GM12873 (cell line): ENCODE results near the gene GLIPR1.

Source experiments
- TF ChIP-seq, protein P1 (sequence below): IDR thresholded peaks from 2 replicates; pipeline ENCODE4 v1.5.1; 2012; ENCODE audit warnings: low read depth, mild to moderate bottlenecking, moderate library complexity, low read length, control low read depth; ENCODE audit not compliant: insufficient read depth; ENCODE audit errors: missing control alignments

The GLIPR1 gene

GRCh38 chr12:75549989-75550388 lies 69.4 kb downstream of the GLIPR1 start:
- TF ChIP-seq, protein P1, sequence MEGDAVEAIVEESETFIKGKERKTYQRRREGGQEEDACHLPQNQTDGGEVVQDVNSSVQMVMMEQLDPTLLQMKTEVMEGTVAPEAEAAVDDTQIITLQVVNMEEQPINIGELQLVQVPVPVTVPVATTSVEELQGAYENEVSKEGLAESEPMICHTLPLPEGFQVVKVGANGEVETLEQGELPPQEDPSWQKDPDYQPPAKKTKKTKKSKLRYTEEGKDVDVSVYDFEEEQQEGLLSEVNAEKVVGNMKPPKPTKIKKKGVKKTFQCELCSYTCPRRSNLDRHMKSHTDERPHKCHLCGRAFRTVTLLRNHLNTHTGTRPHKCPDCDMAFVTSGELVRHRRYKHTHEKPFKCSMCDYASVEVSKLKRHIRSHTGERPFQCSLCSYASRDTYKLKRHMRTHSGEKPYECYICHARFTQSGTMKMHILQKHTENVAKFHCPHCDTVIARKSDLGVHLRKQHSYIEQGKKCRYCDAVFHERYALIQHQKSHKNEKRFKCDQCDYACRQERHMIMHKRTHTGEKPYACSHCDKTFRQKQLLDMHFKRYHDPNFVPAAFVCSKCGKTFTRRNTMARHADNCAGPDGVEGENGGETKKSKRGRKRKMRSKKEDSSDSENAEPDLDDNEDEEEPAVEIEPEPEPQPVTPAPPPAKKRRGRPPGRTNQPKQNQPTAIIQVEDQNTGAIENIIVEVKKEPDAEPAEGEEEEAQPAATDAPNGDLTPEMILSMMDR: no peak

DNA sequence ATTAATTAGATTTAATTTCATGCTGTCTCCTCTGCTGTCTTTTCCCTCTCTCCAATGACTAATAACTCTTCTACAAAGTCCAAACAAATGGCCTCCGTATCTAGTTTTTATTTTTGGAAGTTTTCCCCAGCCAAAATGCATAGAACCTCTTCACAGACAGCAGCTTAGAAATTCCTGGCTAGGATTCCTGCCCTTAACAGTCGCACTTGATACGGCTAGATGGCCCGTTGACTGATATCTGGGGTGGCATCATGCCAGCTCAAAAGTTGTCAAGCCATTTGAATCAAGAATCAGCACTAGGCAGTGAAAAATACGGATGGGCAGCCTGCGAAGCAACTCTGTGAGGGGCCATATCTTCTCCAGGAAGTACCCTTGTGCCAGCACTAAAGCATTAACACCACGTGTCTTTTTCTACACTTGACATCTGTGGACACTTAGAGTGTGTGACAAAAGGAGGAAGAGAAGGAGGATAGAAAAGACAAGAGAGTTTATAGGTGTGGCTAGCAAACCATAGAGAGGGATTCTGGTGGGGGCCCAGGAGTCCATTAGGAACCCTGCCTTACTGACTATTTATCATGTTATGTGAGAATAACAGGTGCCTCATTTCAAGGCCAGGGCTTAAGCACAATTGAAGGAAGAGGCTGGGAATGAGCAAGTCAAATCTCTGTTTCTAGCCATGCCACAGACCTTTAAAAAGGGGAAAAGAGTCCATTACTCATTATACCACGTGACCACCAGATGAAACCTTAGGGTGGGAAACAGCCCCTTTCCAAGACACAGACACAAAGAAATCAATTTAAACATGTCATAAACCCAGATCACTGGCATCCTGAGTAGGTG lies 70.1 kb downstream of the GLIPR1 start:
- TF ChIP-seq, protein P1: no peak

GRCh38 chr12:75551477-75551876 lies 70.9 kb downstream of the GLIPR1 start:
- TF ChIP-seq, protein P1: no peak

DNA sequence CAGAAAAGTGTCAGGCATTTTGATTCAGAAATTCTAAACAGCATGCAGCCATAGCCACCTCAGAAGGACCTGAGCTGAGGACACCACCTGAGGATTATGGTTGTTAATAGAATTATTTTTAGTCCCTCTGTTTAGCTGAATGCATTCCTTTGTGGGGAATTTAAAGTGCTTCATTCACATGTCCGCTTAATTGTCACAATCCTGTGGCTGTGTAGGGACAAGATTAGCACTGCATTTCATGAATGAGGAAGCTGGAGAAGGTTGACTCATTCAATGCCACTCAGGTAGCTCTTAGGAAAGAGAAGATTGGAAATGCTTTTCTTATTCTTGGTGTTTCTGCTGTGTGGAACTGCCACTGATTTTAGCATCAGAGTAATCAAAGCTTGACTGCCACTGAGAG lies 72.8 kb downstream of the GLIPR1 start:
- TF ChIP-seq, protein P1: no peak
